ENCODE results near the gene MOB3A. TPM values are rescaled to one million over a fixed set of nuclear protein-coding genes. Genes with fewer than 3 reads are reported as not detected.

MOB3A gene
- total RNA-seq, 1 donor: 34.0 TPM

- Histone ChIP-seq H3K36me3 (ENCODE audit: insufficient read depth, low read length) (peaks cover 23% of the 10 kb centered on the region), H3K4me2 (ENCODE audit: insufficient read depth, low read length) (no peak overlapping the region), H3K9me3 (ENCODE audit: low read depth, low read length) (no peaks in the 10 kb centered on the region), H3K27ac (ENCODE audit: low read depth, low read length) (no peak overlapping the region), H4K20me1 (ENCODE audit: insufficient read depth, low read length) (peaks cover 75% of the 10 kb centered on the region), H3K4me3 (ENCODE audit: insufficient read depth, low read length) (no peak overlapping the region), H3K79me2 (ENCODE audit: insufficient read depth, low read length) (peaks cover 58% of the 10 kb centered on the region), H3K4me1 (ENCODE audit: insufficient read depth, low read length) (peaks cover 27% of the 10 kb centered on the region), H3K27me3 (ENCODE audit: insufficient read depth, low read length) (no peaks in the 10 kb centered on the region), H2AFZ (ENCODE audit: low read length) (no peak overlapping the region)
- TF ChIP-seq CTCF (IDR thresholded peaks at IDR 0.05; ENCODE audit: extremely low read depth, low read depth, low read length): no peak
- peak; percentile 72 for DNase-seq (ENCODE audit: insufficient read length, low spot score, missing footprints)
These were observed 49.1 kb downstream of the MOB3A start for GRCh38 chr19:2047076-2047448.

- Histone ChIP-seq H4K20me1 (ENCODE audit: insufficient read depth, low read length) (peaks cover 80% of the 10 kb centered on the region), H2AFZ (ENCODE audit: low read length) (no peak overlapping the region), H3K4me1 (ENCODE audit: insufficient read depth, low read length) (peaks cover 22% of the 10 kb centered on the region), H3K9me3 (ENCODE audit: low read depth, low read length) (no peaks in the 10 kb centered on the region), H3K79me2 (ENCODE audit: insufficient read depth, low read length) (peaks cover 58% of the 10 kb centered on the region), H3K27ac (ENCODE audit: low read depth, low read length) (no peak overlapping the region), H3K27me3 (ENCODE audit: insufficient read depth, low read length) (no peaks in the 10 kb centered on the region), H3K4me2 (ENCODE audit: insufficient read depth, low read length) (no peak overlapping the region), H3K4me3 (ENCODE audit: insufficient read depth, low read length) (no peak overlapping the region), H3K36me3 (ENCODE audit: insufficient read depth, low read length) (peaks cover 23% of the 10 kb centered on the region)
- TF ChIP-seq CTCF (IDR thresholded peaks at IDR 0.05; ENCODE audit: extremely low read depth, low read depth, low read length): no peak
- DNase-seq (ENCODE audit: insufficient read length, low spot score, missing footprints): peak; percentile 82
These were observed 49.8 kb downstream of the MOB3A start for GRCh38 chr19:2046046-2046907.

GRCh38 chr19:2045501-2046045, 50.6 kb downstream of the MOB3A start:
- no peak for TF ChIP-seq CTCF (IDR thresholded peaks at IDR 0.05; ENCODE audit: extremely low read depth, low read depth, low read length)
- Histone ChIP-seq H3K4me2 (ENCODE audit: insufficient read depth, low read length) (no peak overlapping the region), H3K4me3 (ENCODE audit: insufficient read depth, low read length) (no peak overlapping the region), H2AFZ (ENCODE audit: low read length) (no peak overlapping the region), H3K27me3 (ENCODE audit: insufficient read depth, low read length) (no peaks in the 10 kb centered on the region), H3K4me1 (ENCODE audit: insufficient read depth, low read length) (peaks cover 22% of the 10 kb centered on the region), H3K79me2 (ENCODE audit: insufficient read depth, low read length) (peaks cover 55% of the 10 kb centered on the region), H4K20me1 (ENCODE audit: insufficient read depth, low read length) (peaks cover 86% of the 10 kb centered on the region), H3K36me3 (ENCODE audit: insufficient read depth, low read length) (peaks cover 24% of the 10 kb centered on the region), H3K9me3 (ENCODE audit: low read depth, low read length) (no peaks in the 10 kb centered on the region), H3K27ac (ENCODE audit: low read depth, low read length) (no peak overlapping the region)
- DNase-seq (ENCODE audit: insufficient read length, low spot score, missing footprints): peak; percentile 66
